Measurements from ENCODE around the gene SDCBP2. TPM values are rescaled to one million over a fixed set of nuclear protein-coding genes. Genes with fewer than 3 reads are reported as not detected.
A peak's percentile ranks its signal among the peaks of the same experiment; 100 is the strongest.

The SDCBP2 gene
- total RNA-seq, 1 experiment from 2014 or later: 2.6 TPM

DNA sequence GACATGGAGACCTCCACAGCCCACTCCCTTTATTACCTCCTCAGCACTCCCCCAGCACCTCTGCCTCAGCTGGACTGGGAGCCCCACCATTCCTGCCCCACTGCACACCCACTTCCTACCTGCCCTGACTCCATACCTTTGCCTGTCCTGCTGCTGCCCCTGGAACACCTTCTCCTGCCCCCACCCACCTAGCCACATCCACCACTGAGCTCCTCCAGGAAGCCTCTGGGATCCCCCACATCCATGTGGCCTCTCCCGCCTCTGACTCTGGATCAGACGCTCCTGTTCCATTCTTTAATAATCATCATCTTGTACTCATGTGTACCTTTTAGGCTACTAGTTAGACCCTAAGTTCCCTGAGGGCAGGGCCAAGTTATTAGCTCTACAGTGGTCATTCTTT is 2.2 kb upstream of the SDCBP2 start:
- DNase-seq (ENCODE audit: low spot score): no peak

DNA sequence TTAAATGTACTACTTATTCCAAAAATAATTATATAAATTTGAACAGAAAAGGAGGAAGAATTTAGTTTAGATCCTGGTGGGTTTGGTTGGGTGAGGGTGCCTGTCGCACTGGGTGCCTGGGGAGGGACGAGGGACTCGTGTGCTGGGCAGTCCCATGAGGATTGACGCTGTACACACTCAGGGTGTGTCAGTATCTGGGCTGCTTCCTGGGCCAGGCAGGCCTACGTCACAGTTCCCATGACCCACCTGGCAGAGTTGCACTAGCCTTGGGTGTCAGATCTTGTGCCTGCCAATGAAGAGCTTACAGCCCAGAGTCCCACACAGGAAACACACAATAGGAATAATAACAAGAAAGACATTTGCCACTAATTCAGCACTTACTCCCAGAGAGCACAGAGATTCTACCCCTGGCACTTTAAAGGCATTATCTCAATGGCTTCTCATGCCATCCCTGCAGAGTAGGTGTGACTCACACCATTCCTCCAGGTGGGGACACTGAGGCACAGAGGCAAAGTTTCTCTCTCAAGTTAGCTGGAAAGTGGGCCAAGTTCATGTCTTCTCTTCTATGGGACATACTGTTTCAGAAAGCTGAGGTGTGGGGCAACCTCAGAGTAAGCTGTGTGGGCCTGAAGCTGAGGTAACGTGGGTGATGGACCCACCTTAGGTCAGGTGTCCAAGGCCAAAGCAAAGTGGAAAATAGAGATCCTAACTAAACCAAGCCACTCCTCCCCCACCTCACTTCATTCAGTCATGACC is 1.3 kb upstream of the SDCBP2 start:
- DNase-seq (ENCODE audit: low spot score): no peak

DNA sequence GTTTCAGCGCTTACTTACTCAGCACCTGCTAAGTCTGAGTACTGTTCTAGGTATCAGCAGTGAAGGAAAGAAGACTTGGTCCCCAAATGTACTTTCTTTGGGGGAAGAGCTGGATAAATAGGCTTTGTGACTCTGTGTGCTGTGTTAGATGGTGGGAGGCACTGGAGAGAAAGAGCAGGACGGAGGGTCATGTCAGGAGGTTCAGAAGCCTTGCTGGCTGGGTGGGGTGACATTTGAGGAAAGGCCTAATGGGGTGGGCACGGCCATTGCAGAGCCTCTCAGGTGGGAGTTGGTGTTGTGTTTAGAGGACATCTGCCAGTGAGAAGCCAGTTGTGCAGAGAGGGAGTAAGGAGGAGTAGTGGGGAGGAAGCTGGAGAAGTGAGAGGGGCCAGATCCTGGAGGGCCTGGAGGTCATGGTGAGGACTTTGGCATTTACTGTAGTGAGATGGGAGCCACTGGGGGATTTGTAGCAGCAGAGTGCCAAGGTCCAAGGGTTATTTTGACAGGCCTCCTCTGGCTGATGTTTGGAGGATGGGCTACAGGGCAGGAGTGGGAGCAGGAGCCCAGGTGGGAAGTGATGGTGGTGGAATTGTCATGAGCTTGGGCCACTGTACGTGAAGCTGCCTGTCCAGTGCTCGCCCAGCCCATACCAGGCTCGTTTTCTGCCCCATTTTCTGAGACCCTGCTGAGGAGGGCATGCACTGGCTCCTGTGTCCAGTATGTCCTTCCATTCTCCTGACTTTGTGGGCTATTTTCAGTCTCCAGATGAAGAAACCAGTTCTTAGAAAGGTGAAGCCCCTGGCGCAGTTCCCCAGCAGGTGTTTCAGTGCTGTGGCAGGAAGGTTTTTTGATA is 886 bp downstream of the SDCBP2 start:
- DNase-seq (ENCODE audit: low spot score): no peak

DNA sequence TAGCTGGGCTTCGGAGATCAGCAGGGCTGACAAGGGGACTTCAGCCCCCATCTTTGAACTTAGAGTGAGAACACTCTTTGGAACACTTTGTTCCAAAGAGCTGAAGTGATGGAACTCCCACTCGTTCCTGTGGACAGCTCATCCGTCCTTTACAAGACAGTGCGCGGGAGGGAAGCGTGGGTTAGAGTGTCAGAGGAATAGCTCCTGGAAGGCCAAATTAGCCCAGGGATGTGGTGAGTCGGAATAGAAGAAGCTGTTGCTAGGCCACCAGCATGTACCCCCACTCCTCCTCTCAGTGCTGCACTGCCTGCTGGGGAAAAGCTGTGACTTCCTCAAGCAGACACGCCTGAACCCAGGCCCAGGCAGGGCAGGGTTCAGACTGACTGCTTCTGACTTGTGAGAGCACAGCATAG is 1.7 kb downstream of the SDCBP2 start:
- DNase-seq (ENCODE audit: low spot score): no peak

DNA sequence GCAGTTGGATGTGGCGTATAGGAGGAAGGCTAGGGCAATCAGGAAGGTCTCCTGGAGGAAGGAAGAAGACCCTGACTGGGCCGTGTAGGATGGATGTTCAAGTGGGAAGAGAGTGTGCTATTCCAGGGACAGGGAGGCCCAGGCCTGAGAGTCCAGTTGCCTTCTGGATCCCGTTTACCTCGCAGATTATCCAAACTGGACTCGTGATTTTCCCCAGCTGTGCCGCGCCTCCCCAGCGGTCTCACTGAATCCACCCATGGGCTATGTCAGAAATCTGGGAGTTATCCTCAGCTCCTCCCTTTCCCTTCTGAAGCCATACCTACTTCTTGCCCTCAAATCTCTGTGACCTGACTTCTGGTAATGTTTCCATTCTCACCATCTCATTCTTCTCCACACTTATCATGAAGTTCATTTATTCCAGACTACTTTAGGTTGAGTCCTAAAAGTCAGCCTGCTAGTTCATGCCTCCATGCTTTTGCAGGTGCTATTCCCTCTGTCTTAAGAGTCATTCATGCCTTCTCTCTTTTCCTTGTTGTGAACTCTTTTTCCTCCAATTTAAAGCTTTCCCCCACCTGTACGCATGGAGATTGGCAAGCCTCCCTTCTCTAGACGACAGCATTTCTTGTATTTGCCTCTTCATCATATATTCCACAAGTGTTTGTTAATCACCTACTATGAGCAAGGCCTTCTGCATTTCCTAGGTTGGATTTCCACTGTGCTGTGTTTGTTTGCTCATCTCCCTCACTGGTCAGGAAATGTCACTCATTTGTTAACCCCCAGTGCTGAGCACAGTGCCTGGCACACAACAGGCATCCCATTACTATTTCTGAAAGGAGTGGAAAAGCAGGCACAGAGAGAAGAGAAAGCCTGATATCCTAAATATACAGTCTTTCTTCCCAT is 2.7 kb downstream of the SDCBP2 start:
- DNase-seq (ENCODE audit: low spot score): no peak

DNA sequence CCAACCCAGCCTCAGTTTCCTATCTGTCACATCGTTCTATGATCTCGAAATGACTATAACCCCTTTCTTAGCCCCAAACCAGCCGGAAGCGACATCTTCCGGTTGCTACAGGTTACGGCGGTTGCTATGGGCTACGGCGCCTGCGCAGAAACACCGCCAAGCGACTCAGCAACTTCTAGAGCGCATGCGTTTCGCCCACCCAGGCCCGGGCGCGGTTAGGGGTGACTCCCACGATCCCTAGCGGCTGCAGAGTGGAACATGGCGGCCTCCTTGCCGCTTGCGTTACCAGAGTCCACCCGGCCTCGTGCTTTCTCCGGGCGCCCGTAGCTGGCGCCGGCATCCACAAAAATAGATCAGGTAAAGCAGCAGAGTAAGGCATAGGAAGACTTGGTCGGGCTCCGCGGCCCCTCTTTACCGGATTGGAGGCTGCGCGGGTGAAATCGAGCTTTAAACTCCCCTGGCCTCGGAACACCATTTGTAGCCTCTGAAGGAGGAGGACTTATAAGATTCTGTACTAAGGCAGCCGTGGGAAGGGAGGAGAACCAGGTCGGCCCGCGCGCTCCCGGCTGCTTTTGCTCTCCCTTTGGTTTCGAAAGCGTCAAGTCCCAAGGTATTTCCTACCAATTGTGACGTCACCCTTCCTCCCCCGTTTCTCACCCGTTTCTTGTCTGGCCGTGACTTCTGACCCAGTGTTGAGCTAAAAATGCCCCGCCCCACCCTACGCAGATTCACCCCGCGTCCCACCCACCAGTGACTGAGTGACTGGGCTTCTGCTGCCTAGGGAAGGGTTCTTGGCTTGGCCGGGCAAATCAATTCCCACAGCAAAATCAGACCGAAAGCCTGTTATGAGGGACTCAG is 3.5 kb downstream of the SDCBP2 start:
- DNase-seq (ENCODE audit: low spot score): peak; percentile 96

DNA sequence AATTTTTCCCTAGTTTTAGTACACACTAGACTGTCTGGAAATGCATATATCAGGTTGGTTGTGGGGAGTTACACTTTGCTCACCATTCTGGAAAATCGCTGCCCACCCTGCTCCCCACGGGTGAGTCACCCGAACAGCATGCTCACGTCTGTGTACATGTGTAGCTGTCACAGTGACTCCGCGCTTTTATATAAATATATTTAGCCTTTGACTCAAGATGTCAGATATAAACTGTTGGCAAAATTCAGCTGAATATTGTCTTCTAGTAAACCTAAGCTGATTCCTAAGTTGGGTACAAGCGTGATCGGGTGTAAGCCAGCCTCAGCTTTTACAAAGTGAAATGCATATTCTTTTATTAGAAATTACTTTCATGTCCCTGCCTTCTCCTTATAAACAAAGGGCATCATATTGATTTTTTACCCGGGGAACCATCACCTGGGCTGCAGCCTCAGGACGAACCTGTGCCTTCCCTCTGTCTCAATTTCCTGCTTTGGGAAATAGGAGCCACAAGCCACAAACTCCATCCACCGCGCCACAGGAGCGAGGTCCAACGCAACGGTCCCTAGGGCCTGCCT is 4.3 kb downstream of the SDCBP2 start:
- DNase-seq (ENCODE audit: low spot score): peak; percentile 63

DNA sequence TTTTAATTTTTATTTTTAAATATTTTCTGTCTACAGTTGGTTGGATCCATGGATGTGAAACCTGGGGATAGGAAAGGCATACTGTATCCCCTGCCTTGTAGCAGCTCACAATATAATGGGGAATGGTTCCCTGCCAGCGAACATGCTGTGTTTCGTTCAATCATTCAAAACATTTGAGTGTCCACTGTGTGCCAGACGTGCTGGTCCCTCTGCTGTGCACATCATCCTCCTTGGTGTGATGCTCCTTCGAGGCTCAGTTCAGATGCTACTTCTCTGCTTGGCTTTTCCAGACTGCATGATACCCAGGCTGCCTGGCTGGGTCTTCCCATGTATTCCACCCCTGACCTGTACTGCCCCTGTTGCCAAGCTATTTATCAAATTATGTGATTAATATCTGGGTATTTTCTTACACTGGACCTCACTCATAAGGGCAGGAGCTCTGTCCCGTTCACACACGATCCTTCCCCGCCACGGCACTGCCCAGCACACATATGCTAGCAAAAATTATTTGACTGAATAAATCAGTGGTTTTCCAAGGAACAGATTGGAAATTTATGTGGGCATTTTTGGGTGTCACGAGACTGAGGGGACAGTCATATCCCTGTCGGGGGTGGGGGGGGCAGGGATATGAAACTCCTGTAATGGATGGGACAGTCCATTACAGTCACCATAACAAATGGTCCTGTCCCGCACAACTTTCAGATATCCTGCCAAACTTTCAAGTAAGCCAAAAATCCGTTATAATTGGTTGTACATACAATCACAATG is 4.9 kb downstream of the SDCBP2 start:
- no peak for DNase-seq (ENCODE audit: low spot score)

DNA sequence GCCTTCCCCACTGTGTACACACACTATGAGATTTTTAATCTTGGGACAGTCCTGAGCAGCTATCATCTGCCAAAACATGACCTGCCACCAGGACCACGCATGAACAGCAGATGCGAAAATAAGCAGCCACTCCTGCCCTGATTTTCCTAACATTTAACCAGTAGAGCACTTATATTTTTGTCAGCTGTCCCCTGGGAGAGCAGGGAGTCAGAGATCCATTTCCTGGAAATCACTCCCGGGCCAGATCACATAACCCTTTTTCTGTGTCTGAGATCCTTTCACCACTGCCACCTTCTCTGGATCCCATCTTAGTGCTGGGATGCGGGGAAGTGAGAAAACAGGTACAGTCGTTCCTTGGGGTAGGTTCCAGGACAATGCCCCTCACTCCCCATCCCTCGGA is 5.7 kb downstream of the SDCBP2 start:
- no peak for DNase-seq (ENCODE audit: low spot score)

DNA sequence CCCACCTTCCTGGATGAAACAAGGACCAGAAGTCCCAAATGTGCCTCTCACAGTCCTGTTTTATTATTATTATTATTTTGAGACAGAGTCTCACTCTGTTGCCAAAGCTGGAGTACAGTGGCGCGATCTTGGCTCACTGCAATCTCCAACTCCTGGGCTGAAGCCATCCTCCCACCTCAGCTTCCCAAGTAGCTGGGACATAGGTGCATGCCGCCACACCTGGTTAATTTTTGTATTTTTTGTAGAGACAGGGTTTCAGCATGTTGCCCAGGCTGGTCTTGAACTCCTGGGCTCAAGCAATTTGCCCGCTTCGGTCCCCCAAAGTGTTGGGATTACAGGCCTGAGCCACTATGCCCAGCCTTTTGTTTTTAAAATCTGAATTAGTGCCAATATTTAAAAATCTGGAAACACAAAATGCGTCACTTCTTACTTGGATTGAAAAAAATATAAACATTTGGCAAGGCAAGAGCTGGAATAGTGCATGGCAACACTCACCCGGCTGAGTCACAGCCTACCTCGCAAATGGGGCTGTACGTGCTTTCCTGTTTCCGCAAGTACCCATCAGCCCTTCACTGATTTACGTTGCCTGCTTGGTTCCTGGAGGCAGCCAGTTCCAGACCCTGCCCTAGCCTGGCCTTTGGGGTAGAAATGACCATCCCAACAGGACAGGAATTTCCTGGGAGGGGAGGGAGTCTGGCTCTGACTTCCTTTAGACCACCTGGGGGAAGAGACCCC is 6.3 kb downstream of the SDCBP2 start:
- peak; percentile 85 for DNase-seq (ENCODE audit: low spot score)

DNA sequence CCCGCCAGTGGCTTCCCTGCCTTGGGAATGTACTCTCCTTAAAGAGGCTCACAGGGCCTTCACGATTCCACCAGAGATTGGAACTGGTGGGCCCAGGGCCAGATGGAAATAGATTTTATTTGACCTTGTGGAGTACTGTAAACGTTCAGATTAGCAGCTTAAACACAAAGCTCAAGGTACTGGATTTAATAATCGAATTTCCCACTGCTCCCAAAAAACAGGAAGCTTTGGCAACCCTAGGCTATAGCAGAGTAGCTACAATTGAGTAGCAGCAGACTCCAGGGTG is 7.3 kb downstream of the SDCBP2 start:
- no peak for DNase-seq (ENCODE audit: low spot score)

DNA sequence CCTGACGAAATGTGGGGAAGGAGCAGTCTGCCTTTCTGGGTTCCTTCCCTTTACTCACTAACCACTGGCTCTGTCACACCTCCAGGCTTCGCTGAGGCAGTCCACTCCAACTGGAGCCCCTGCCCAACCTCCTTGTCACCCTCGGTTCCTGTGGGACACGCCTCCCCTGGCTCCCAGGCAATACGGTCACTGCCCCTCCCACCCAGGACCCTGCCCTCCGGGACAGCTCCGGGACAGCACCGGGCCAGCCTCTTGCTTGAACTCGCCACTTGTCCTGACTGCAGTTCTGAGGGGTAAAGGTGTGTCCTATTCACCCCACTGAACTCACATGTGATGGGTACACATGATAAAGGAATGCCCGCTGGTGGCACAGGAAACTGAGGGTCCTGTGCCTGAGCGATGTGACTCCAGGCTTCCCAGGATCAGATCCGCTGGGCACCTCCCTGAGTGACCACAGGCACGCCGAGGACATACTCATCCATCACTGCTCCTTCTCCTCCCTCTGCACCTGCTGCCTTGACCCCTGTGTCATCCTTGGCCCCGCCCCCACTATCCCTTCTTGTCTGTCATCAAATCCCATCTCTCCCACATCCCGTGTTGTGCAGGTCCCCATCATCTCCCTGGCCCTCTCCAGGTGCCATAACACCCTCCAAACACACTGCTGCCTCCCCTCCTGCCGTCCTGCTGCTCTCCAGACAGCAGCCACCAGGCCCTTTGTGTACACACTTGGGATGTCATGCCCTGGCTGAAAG is 7.9 kb downstream of the SDCBP2 start:
- no peak for DNase-seq (ENCODE audit: low spot score)

DNA sequence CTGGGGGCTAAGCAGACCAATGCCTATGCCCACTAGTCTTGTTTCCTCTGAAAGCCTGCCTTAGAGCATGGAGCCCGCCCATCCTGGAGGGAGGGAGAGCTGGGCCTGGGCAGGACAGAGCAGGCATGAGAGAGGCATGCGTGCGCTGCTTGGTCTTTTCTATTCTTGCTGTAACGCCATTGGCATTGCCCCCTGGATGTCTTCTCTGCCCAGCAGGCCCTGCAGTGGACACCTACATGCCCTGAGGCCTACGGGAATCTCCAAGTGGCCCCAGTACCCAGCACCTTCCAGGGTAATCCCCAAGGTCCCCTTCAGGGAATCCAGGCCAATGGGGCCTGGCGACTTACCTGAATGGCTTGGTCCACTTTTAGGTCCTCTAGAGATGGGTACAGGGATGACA is 8.9 kb downstream of the SDCBP2 start:
- DNase-seq (ENCODE audit: low spot score): no peak

DNA sequence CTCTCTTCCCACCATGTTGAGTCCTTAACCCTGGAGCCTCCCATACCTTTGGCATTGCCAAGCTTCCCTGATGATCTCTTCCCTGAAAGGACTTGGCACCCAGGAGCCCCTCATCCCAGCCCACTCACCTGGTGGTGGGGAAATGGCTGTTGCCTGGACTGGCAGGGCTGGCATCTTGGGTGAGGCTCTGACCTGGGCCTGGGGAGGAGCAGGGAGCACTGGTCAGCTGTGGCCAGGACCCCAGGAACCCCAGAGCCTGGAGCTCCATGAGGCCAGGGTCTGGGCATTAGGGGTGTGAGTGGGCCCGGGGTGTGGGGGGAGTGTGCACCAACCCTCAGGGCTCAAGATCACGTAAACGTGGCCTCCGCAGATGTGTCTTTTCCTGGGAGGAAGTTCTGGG is 9.5 kb downstream of the SDCBP2 start:
- no peak for DNase-seq (ENCODE audit: low spot score)

DNA sequence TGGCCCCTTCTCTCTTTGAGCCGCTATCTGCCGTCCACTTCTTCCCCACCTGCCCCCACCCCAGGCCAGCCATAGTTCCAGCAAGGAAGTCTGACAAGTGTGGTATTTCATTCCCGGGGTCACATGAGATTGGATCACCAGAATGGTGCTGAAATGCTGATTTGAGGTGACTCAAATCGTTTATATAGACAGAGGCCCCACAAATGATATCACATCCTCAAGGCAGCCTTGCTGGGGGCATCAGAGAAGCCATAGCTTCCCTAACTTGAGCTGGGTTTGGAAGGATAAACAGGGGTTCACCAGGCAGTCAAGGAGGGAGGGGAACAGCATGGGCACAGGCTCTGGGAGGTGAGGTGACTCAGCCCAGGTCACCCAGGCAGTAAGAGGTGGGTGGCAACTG is 9.9 kb downstream of the SDCBP2 start:
- no peak for DNase-seq (ENCODE audit: low spot score)

DNA sequence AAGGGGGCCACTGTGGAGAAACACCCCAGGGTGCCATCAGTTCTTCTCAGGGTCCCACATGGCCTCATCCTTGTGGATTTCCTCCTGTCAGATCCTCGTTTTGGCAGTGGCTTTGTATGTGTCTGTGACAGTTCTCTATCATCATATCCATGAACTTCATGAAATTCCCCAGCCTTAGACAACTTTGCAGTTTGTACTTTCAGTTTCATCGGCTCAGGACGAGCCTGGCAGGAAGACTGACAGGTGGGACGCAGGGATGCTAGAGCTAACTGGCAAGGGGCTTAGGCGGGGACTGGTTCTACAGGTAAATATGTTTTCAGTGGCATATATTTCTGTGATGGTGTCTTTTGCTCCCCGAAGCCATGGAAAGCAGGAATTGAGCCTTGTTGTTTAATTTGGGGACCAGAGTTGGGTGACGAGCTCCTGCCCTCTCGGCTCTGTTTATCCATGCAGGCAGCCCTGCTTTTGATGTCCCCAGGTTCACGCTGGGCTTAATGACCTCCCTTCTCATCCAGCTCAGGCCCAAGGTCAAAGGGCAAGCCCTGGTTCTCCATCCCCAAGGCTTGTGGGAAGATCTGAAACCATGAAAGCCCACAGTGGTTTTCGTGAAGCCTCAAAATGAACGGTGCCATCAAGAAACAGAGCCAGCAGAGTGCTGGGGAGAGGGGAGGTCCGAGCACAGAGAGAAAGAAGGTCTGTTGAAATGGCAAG is 11.2 kb downstream of the SDCBP2 start:
- no peak for DNase-seq (ENCODE audit: low spot score)

DNA sequence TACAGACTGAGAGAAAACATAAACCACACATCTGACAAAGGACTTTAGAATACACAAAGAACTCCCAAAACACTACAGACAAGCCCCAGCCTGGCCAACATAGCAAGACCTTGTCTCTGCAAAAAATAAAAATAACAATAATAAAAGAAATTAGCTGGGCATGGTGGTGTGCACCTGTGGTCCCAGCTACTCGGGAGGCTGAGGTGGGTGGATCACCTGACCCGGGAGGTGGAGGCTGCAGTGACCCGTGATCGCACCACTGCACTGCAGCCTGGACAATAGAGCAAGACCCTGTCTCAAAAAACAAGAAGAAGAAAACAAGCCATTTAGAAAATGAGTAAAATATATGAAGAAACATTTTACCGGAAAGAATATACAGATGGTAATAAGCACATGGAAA is 13.1 kb downstream of the SDCBP2 start:
- no peak for DNase-seq (ENCODE audit: low spot score)

Data from A172 (cell line).